Hepatocyte (in vitro differentiated cells): ENCODE measurements around the gene EPB41L1.

Experiments used
- CTCF ChIP-seq: fragments of 200-600 bp; sonication (generic); IDR thresholded peaks from 2 replicates; pipeline ENCODE4 v1.5.1; 2016; ENCODE audit warnings: antibody characterized with exemption, mild to moderate bottlenecking; ENCODE audit not compliant: poor library complexity
- EZH2 ChIP-seq: fragments of 200-600 bp; sonication (generic); IDR thresholded peaks from 2 replicates; pipeline ENCODE4 v1.6.1; 2016; ENCODE audit warnings: antibody characterized with exemption, mild to moderate bottlenecking, borderline replicate concordance

- TF ChIP-seq CTCF, result no peak
- TF ChIP-seq EZH2, result no peak
These were observed 36.9 kb upstream of the EPB41L1 start for GRCh38 chr20:36117638-36118037.
